ENCODE data around the gene ANOS1. TPM values are rescaled to one million over a fixed set of nuclear protein-coding genes. Genes with fewer than 3 reads are reported as not detected.

The ANOS1 gene
- total RNA-seq, 1 experiment from 2014 or later, result 0.18 TPM

DNA sequence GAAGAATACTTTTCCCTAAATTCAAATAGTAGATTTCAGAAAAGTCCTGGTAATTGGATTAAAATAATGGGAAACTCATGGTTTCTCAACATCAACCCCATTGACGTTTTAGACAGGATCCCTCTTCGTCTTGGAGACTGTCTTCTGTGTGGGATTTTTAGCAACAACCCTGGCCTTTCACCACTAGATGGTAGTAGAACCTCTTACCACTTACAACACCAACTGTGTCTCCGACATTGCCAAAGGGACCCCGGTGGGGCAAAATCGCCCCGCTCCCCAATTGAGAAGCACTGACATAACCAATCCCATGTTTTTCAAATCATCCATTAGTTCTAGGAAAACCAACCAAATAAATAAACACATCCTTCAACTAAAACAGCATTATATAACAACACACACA is 16.9 kb upstream of the ANOS1 start:
- intact Hi-C loops (cut with micrococcal nuclease; ENCODE audit: unreplicated experiment) (loop anchor here (5.0 kb wide), 1 partner anchor 68 kb away; no protein-coding TSS in a partner anchor), in situ Hi-C loops (cut with HindIII; ENCODE audit: low pct_unique_long_range_greater_than_20kb, low sequenced_read_pairs) (no loop called here)

DNA sequence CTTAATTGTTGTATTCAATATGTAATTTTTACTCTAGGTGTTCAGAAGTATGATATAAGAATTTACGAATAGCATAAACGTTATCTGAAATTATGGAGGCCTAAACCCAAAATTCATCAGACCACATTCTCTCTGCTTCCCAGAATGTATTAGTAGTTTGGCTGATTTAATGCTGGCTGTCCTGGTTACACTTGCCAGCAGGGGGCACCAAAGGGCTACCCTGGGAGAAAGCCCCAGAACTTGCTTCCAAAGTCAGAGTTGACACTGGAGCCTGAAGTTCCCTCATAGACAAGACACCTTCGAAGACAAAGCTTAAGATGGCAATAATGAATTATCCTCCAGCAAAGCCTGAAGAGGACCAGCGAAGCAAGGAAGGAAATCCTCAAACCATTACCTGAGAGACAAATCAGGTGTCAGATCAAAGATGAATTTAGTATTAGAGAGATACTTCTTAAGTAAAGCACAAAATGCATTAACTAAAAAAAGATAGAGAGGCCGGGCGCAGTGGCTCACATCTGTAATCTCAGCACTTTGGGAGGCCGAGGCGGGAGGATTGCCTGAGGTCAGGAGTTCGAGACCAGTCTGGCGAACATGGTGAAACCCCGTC is 11.3 kb upstream of the ANOS1 start:
- ChIA-PET CTCF (no interaction called here), POLR2A (no interaction called here)
- in situ Hi-C loops (cut with HindIII; ENCODE audit: low pct_unique_long_range_greater_than_20kb, low sequenced_read_pairs), result no loop called here
- DNase-seq (ENCODE audit: low read depth, low spot score), result no peak
- no TSS peak for BruUV-seq (replicated peaks)
- H3K9me3 ChIP-seq (ENCODE audit: control insufficient read depth, insufficient read depth, low read depth, low read length), result no peaks in the 10 kb centered on the region
- no peak overlapping the region for H3K4me3 ChIP-seq (ENCODE audit: low read depth in 2 of 2, low read length in 2 of 2)
- no peak for ATAC-seq
- no peaks in the 10 kb centered on the region for H3K27me3 ChIP-seq (ENCODE audit: control insufficient read depth, insufficient read depth, low read length)
- no peaks in the 10 kb centered on the region for H3K4me1 ChIP-seq (ENCODE audit: control insufficient read depth, insufficient read depth, low read length)
- TF ChIP-seq SIN3A (IDR thresholded peaks at IDR 0.05; ENCODE audit: borderline replicate concordance, insufficient read depth, low read depth, low read length), result no peak
- TF ChIP-seq, protein P1, sequence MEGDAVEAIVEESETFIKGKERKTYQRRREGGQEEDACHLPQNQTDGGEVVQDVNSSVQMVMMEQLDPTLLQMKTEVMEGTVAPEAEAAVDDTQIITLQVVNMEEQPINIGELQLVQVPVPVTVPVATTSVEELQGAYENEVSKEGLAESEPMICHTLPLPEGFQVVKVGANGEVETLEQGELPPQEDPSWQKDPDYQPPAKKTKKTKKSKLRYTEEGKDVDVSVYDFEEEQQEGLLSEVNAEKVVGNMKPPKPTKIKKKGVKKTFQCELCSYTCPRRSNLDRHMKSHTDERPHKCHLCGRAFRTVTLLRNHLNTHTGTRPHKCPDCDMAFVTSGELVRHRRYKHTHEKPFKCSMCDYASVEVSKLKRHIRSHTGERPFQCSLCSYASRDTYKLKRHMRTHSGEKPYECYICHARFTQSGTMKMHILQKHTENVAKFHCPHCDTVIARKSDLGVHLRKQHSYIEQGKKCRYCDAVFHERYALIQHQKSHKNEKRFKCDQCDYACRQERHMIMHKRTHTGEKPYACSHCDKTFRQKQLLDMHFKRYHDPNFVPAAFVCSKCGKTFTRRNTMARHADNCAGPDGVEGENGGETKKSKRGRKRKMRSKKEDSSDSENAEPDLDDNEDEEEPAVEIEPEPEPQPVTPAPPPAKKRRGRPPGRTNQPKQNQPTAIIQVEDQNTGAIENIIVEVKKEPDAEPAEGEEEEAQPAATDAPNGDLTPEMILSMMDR (IDR thresholded peaks at IDR 0.05), result peak; percentile 83
- no peaks in the 10 kb centered on the region for H3K36me3 ChIP-seq (ENCODE audit: control insufficient read depth, insufficient read depth, low read length)
- no peak overlapping the region for H3K27ac ChIP-seq (ENCODE audit: low read length)
- intact Hi-C loops (cut with micrococcal nuclease; ENCODE audit: unreplicated experiment), result no loop called here

More for the DNA sequence above, 16.9 kb upstream of the ANOS1 start:
- no peaks in the 10 kb centered on the region for H3K4me1 ChIP-seq (ENCODE audit: control insufficient read depth, insufficient read depth, low read length)
- no peaks in the 10 kb centered on the region for H3K9me3 ChIP-seq (ENCODE audit: control insufficient read depth, insufficient read depth, low read depth, low read length)
- TF ChIP-seq SIN3A (IDR thresholded peaks at IDR 0.05; ENCODE audit: borderline replicate concordance, insufficient read depth, low read depth, low read length), result no peak
- TF ChIP-seq, protein P1 (IDR thresholded peaks at IDR 0.05), result peak; percentile 70
- TF ChIP-seq, protein P2, sequence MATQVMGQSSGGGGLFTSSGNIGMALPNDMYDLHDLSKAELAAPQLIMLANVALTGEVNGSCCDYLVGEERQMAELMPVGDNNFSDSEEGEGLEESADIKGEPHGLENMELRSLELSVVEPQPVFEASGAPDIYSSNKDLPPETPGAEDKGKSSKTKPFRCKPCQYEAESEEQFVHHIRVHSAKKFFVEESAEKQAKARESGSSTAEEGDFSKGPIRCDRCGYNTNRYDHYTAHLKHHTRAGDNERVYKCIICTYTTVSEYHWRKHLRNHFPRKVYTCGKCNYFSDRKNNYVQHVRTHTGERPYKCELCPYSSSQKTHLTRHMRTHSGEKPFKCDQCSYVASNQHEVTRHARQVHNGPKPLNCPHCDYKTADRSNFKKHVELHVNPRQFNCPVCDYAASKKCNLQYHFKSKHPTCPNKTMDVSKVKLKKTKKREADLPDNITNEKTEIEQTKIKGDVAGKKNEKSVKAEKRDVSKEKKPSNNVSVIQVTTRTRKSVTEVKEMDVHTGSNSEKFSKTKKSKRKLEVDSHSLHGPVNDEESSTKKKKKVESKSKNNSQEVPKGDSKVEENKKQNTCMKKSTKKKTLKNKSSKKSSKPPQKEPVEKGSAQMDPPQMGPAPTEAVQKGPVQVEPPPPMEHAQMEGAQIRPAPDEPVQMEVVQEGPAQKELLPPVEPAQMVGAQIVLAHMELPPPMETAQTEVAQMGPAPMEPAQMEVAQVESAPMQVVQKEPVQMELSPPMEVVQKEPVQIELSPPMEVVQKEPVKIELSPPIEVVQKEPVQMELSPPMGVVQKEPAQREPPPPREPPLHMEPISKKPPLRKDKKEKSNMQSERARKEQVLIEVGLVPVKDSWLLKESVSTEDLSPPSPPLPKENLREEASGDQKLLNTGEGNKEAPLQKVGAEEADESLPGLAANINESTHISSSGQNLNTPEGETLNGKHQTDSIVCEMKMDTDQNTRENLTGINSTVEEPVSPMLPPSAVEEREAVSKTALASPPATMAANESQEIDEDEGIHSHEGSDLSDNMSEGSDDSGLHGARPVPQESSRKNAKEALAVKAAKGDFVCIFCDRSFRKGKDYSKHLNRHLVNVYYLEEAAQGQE (IDR thresholded peaks at IDR 0.05; ENCODE audit: insufficient read depth in 1 of 2, low read depth in 2 of 2, low read length in 1 of 2), result no peak
- TF ChIP-seq POLR2AphosphoS5 (IDR thresholded peaks at IDR 0.05; ENCODE audit: low read depth, low read length), result no peak
- H3K27me3 ChIP-seq (ENCODE audit: control insufficient read depth, insufficient read depth, low read length), result no peaks in the 10 kb centered on the region; the same call in 1 of the 2 replicates
- ChIA-PET CTCF (no interaction called here), POLR2A (no interaction called here)
- no TSS peak for BruUV-seq (replicated peaks)
- no peaks in the 10 kb centered on the region for H3K36me3 ChIP-seq (ENCODE audit: control insufficient read depth, insufficient read depth, low read length)
- DNase-seq (ENCODE audit: low read depth, low spot score) (no peak), ATAC-seq (no peak)
- no peak overlapping the region for H3K27ac ChIP-seq (ENCODE audit: low read length)
- H3K4me3 ChIP-seq (ENCODE audit: low read depth in 2 of 2, low read length in 2 of 2), result no peak overlapping the region

Measured in Panc1 (cell line).